Brain microvascular endothelial cell (primary cell): ENCODE data around the gene MYH15.

ENCODE experiments used
- DNase-seq: peaks from one replicate; pipeline ENCODE4 v3.0.0-alpha.2; 2020
- H3K27ac ChIP-seq: fragments of 250-450 bp; sonication (Bioruptor Pico); 2 replicates; pipeline ENCODE4 v1.5.1; 2020; ENCODE audit warnings: mild to moderate bottlenecking, moderate library complexity
- H3K27me3 ChIP-seq: fragments of 250-450 bp; sonication (Bioruptor Pico); replicated peaks from 2 replicates; pipeline ENCODE4 v1.5.1; 2020; ENCODE audit warnings: mild to moderate bottlenecking
- H3K36me3 ChIP-seq: fragments of 250-450 bp; sonication (Bioruptor Pico); replicated peaks from 2 replicates; pipeline ENCODE4 v1.5.1; 2020; ENCODE audit warnings: mild to moderate bottlenecking
- H3K4me3 ChIP-seq: 2 replicates; pipeline ENCODE4 v1.5.1; 2011; ENCODE audit warnings: low read depth, mild to moderate bottlenecking, control low read depth, low read length, moderate library complexity
- CTCF ChIP-seq: IDR thresholded peaks from 2 replicates; pipeline ENCODE4 v1.5.1; 2011; ENCODE audit warnings: low read depth, mild to moderate bottlenecking, moderate library complexity, low read length, control low read depth, inconsistent platforms; ENCODE audit errors: missing control alignments
- in situ Hi-C: cut with HindIII; loops from 2 replicates; pipeline ENCODE4 v1.10.0; 2017; ENCODE audit warnings: low sequenced_read_pairs, low pct_ligation_motif_present

The MYH15 gene

GRCh38 chr3:108459225-108459624 lies 51.2 kb downstream of the MYH15 start:
- DNase-seq, result no peak
- in situ Hi-C loops, result no loop called here
- Histone ChIP-seq H3K27me3 (no peaks in the 10 kb centered on the region), H3K4me3 (no peak overlapping the region), H3K27ac (no peak overlapping the region), H3K36me3 (no peaks in the 10 kb centered on the region)
- TF ChIP-seq CTCF, result no peak

GRCh38 chr3:108455212-108455705 lies 55.1 kb downstream of the MYH15 start:
- Histone ChIP-seq H3K27me3 (no peaks in the 10 kb centered on the region), H3K36me3 (no peaks in the 10 kb centered on the region), H3K4me3 (no peak overlapping the region), H3K27ac (no peak overlapping the region)
- DNase-seq, result no peak
- in situ Hi-C loops, result no loop called here
- TF ChIP-seq CTCF, result no peak

- TF ChIP-seq CTCF, result no peak
- in situ Hi-C loops, result no loop called here
- DNase-seq, result peak; percentile 2
Observed at GRCh38 chr3:108453565-108453964, 56.8 kb downstream of the MYH15 start.

GRCh38 chr3:108450444-108450843 lies 60.0 kb downstream of the MYH15 start:
- no peak overlapping the region for H3K4me3 ChIP-seq
- TF ChIP-seq CTCF, result no peak
- H3K36me3 ChIP-seq, result no peaks in the 10 kb centered on the region
- no peak for DNase-seq
- no peak overlapping the region for H3K27ac ChIP-seq
- in situ Hi-C loops, result no loop called here
- H3K27me3 ChIP-seq, result no peaks in the 10 kb centered on the region

More at GRCh38 chr3:108453565-108453964, 56.8 kb downstream of the MYH15 start:
- no peaks in the 10 kb centered on the region for H3K27me3 ChIP-seq
- H3K4me3 ChIP-seq, result no peak overlapping the region
- no peaks in the 10 kb centered on the region for H3K36me3 ChIP-seq
- H3K27ac ChIP-seq, result no peak overlapping the region

GRCh38 chr3:108448593-108448992 lies 61.8 kb downstream of the MYH15 start:
- Histone ChIP-seq H3K36me3 (no peaks in the 10 kb centered on the region), H3K27me3 (no peaks in the 10 kb centered on the region), H3K4me3 (no peak overlapping the region), H3K27ac (no peak overlapping the region)
- no peak for DNase-seq
- in situ Hi-C loops, result no loop called here
- no peak for TF ChIP-seq CTCF
